Measurements from ENCODE around the gene FBXW4.

FBXW4 gene

DNA sequence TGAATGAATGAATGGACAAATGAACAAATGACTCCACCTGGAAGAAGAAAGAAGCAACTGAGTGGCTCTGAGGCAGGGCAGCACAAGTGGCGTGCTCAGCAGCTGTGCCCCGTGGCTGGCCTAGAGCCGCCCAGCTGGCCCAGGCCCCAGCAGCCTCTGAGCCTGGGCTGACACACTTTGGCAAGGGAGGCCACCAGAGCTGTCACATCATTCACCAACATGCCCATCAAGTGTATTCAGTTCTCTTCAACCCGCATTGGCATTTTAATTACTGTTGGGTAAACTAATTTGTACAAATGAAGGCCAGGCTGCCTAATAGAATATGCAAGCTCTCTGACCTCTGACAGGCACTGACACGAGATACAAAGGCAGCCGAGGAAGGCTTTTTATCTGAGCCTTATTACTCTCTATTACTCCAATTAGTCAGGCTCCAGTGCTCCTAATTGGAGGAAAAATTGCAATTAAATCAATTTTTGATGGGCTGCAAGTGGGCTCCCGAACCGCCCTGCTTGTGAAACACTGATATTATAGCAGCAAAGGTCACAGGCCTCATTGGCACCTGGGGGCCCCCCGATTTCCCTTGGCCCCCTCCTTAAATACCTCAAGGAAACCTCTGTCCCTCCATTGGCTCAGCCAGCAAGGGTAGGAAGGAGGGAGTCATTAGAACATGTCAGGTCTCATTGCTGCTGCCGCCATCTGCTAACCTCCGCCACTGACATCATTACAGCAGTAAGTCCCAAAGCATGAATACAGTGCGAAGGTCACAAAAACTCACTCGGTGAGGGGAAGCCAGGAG, 64.9 kb downstream of the FBXW4 start:
- TF ChIP-seq, protein P1, sequence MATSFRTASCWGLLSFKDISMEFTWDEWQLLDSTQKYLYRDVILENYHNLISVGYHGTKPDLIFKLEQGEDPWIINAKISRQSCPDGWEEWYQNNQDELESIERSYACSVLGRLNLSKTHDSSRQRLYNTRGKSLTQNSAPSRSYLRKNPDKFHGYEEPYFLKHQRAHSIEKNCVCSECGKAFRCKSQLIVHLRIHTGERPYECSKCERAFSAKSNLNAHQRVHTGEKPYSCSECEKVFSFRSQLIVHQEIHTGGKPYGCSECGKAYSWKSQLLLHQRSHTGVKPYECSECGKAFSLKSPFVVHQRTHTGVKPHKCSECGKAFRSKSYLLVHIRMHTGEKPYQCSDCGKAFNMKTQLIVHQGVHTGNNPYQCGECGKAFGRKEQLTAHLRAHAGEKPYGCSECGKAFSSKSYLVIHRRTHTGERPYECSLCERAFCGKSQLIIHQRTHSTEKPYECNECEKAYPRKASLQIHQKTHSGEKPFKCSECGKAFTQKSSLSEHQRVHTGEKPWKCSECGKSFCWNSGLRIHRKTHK (tag by site-specific recombination; IDR thresholded peaks at IDR 0.05): no peak
- 0 out of 2 replicates have a peak, but pooled peaks have one; percentile 48 for TF ChIP-seq ZNF10 (tag by site-specific recombination; IDR thresholded peaks at IDR 0.05)
- ChIA-PET CTCF (interaction anchor here (0.6 kb wide), 1 partner anchor 352 kb away, joined by 3 read pairs; no protein-coding TSS in a partner anchor), POLR2A (no interaction called here)
- Histone ChIP-seq H3K9me3 (ENCODE audit: control insufficient read depth, insufficient read depth, low read depth, low read length) (no peaks in the 10 kb centered on the region), H3K4me3 (ENCODE audit: low read depth, low read length) (no peak overlapping the region), H3K27ac (ENCODE audit: extremely low read depth, low read depth, low read length) (no peak overlapping the region), H3K36me3 (ENCODE audit: control insufficient read depth in 2 of 2, insufficient read depth in 1 of 2, low read length in 2 of 2) (peaks cover 0 to 3% of the 10 kb centered on the region in 2 experiments; a peak in 2 of 3 replicates), H3K4me1 (ENCODE audit: control insufficient read depth, insufficient read depth, low read length) (no peaks in the 10 kb centered on the region)

- Histone ChIP-seq H3K9me3 (ENCODE audit: control insufficient read depth, insufficient read depth, low read depth, low read length) (no peaks in the 10 kb centered on the region), H3K4me3 (ENCODE audit: low read depth, low read length) (no peak overlapping the region), H3K36me3 (ENCODE audit: control insufficient read depth in 2 of 2, insufficient read depth in 1 of 2, low read length in 2 of 2) (peaks cover 0 to 21% of the 10 kb centered on the region in 2 experiments; a peak in 2 of 3 replicates), H3K27ac (ENCODE audit: extremely low read depth, low read depth, low read length) (no peak overlapping the region), H3K4me1 (ENCODE audit: control insufficient read depth, insufficient read depth, low read length) (no peaks in the 10 kb centered on the region)
- ChIA-PET POLR2A (no interaction called here), CTCF (interaction anchor here (0.7 kb wide), 1 partner anchor 25 kb away, joined by 4 read pairs; no protein-coding TSS in a partner anchor)
- TF ChIP-seq IKZF3 (tag by site-specific recombination; IDR thresholded peaks at IDR 0.05) (no peak), ZNF677 (tag by site-specific recombination; IDR thresholded peaks at IDR 0.05) (no peak), ZNF16 (tag by site-specific recombination; IDR thresholded peaks at IDR 0.05; ENCODE audit: low read depth) (no peak), SCRT2 (tag by site-specific recombination; IDR thresholded peaks at IDR 0.05) (peak; percentile 40)
Observed at GRCh38 chr10:101625821-101626412, 69.1 kb downstream of the FBXW4 start.

- H3K27ac ChIP-seq (ENCODE audit: extremely low read depth, low read depth, low read length): no peak overlapping the region
- no peaks in the 10 kb centered on the region for H3K4me1 ChIP-seq (ENCODE audit: control insufficient read depth, insufficient read depth, low read length)
- POLR2A ChIA-PET: no interaction called here
- TF ChIP-seq ZNF747 (tag by site-specific recombination; IDR thresholded peaks at IDR 0.05) (no peak), PRDM4 (tag by site-specific recombination; IDR thresholded peaks at IDR 0.05) (no peak), ZIC2 (tag by site-specific recombination; IDR thresholded peaks at IDR 0.05) (no peak), ZNF768 (tag by site-specific recombination; IDR thresholded peaks at IDR 0.05) (no peak), ZNF184 (tag by site-specific recombination; IDR thresholded peaks at IDR 0.05) (no peak), ZEB2 (tag by site-specific recombination; IDR thresholded peaks at IDR 0.05) (no peak), SP7 (tag by site-specific recombination; IDR thresholded peaks at IDR 0.05) (no peak), ZNF354C (tag by site-specific recombination; IDR thresholded peaks at IDR 0.05; ENCODE audit: borderline replicate concordance, low read depth) (no peak), ZNF843 (tag by site-specific recombination; IDR thresholded peaks at IDR 0.05) (no peak)
- TF ChIP-seq, protein P2, sequence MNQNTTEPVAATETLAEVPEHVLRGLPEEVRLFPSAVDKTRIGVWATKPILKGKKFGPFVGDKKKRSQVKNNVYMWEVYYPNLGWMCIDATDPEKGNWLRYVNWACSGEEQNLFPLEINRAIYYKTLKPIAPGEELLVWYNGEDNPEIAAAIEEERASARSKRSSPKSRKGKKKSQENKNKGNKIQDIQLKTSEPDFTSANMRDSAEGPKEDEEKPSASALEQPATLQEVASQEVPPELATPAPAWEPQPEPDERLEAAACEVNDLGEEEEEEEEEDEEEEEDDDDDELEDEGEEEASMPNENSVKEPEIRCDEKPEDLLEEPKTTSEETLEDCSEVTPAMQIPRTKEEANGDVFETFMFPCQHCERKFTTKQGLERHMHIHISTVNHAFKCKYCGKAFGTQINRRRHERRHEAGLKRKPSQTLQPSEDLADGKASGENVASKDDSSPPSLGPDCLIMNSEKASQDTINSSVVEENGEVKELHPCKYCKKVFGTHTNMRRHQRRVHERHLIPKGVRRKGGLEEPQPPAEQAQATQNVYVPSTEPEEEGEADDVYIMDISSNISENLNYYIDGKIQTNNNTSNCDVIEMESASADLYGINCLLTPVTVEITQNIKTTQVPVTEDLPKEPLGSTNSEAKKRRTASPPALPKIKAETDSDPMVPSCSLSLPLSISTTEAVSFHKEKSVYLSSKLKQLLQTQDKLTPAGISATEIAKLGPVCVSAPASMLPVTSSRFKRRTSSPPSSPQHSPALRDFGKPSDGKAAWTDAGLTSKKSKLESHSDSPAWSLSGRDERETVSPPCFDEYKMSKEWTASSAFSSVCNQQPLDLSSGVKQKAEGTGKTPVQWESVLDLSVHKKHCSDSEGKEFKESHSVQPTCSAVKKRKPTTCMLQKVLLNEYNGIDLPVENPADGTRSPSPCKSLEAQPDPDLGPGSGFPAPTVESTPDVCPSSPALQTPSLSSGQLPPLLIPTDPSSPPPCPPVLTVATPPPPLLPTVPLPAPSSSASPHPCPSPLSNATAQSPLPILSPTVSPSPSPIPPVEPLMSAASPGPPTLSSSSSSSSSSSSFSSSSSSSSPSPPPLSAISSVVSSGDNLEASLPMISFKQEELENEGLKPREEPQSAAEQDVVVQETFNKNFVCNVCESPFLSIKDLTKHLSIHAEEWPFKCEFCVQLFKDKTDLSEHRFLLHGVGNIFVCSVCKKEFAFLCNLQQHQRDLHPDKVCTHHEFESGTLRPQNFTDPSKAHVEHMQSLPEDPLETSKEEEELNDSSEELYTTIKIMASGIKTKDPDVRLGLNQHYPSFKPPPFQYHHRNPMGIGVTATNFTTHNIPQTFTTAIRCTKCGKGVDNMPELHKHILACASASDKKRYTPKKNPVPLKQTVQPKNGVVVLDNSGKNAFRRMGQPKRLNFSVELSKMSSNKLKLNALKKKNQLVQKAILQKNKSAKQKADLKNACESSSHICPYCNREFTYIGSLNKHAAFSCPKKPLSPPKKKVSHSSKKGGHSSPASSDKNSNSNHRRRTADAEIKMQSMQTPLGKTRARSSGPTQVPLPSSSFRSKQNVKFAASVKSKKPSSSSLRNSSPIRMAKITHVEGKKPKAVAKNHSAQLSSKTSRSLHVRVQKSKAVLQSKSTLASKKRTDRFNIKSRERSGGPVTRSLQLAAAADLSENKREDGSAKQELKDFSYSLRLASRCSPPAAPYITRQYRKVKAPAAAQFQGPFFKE (tag by site-specific recombination; IDR thresholded peaks at IDR 0.05; ENCODE audit: borderline replicate concordance): no peak
- TF ChIP-seq, protein P3, sequence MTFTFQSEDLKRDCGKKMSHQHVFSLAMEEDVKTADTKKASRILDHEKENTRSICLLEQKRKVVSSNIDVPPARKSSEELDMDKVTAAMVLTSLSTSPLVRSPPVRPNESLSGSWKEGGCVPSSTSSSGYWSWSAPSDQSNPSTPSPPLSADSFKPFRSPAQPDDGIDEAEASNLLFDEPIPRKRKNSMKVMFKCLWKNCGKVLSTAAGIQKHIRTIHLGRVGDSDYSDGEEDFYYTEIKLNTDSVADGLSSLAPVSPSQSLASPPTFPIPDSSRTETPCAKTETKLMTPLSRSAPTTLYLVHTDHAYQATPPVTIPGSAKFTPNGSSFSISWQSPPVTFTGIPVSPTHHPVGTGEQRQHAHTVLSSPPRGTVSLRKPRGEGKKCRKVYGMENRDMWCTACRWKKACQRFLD (tag by site-specific recombination; IDR thresholded peaks at IDR 0.05): no peak
- H3K9me3 ChIP-seq (ENCODE audit: control insufficient read depth, insufficient read depth, low read depth, low read length): no peaks in the 10 kb centered on the region
- no peak overlapping the region for H3K4me3 ChIP-seq (ENCODE audit: low read depth, low read length)
- peaks cover 0 to 23% of the 10 kb centered on the region in 2 experiments; a peak in 2 of 3 replicates for H3K36me3 ChIP-seq (ENCODE audit: control insufficient read depth in 2 of 2, insufficient read depth in 1 of 2, low read length in 2 of 2)
- CTCF ChIA-PET: interaction anchor here (1.1 kb wide), 1 partner anchor 154 kb away, joined by 3 read pairs; no protein-coding TSS in a partner anchor
Observed at GRCh38 chr10:101624526-101625102, 70.4 kb downstream of the FBXW4 start.
